SH-SY5Y (cell line): ENCODE data around the gene MRC2.

ENCODE experiments used
- GATA2 ChIP-seq: IDR thresholded peaks from 2 replicates; pipeline ENCODE4 v1.6.1; 2011; ENCODE audit warnings: mild to moderate bottlenecking, low read depth, low read length
- GATA3 ChIP-seq: IDR thresholded peaks from 2 replicates; pipeline ENCODE4 v1.6.1; 2011; ENCODE audit warnings: low read depth, mild to moderate bottlenecking, low read length, moderate library complexity

DNA sequence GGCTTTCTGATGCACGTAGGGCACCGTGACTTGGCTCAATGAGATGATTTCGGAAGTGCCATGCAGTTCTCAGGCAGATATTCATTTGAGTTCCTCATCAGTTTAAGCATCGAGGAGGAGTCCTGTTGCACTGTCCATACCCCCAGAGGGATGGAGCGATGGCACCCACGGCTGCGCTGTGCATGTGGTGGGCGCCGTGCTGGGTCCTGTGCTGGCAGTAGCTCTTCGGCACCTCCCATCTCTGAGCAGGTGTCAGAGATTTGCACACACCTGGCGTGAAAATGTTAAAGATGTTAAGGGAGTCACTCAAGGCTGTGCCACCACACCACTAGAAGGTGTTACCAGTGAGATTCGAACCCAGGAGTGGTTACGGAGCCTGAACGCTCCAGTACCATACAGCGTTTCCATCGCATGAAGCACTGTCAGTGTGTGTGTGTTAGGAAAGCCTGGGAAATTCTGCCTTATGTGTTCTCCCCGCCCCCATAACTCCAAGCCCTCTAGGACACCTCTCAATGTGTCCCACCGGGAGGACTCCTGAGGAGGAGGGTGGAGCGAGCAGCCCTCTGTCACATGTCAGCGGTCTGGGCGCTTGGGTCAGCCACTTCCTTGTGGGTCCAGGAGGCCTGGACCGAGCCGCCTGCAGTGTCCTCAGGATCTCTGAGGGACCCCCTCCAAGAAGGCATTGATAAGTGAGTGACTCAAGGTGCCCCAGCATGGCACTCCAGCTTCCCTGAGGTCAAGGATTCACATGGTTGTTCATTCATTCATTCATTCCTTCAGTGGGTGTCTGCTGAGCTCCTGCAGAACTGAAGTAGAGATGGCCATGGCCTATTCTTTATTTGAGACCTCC is 3.8 kb downstream of the MRC2 start:
- TF ChIP-seq GATA3 (no peak), GATA2 (no peak)
